Measurements from ENCODE around the gene SLAMF8.

DNA sequence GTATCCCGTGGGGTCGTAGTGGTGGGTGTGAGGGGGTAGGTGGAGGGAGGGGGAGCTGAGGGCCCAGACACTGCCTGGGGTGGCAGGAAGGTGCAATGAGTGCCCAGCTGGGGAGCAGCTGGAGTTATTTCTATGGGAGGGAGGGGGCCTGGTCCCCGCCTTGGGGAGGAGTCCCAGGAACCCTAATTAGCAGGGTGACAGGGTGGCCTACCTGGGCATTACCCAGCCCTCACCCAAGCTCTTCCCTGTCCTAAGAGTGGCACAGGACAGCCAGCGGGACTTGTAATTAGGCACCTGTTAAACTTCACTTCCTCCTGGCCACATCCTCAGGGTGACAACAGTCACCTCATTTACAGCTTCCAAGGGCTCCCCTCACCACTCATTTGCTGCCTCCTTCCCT, 35.9 kb downstream of the SLAMF8 start, which contains the start of gene VSIG8:
- TF ChIP-seq TEAD4 (CRISPR knock-in tag; IDR thresholded peaks at IDR 0.05): no peak
- TF ChIP-seq, protein P1, sequence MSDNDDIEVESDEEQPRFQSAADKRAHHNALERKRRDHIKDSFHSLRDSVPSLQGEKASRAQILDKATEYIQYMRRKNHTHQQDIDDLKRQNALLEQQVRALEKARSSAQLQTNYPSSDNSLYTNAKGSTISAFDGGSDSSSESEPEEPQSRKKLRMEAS (CRISPR knock-in tag; IDR thresholded peaks at IDR 0.05): no peak
- TF ChIP-seq ZSCAN18 (CRISPR knock-in tag; IDR thresholded peaks at IDR 0.05): no peak
- TF ChIP-seq, protein P2, sequence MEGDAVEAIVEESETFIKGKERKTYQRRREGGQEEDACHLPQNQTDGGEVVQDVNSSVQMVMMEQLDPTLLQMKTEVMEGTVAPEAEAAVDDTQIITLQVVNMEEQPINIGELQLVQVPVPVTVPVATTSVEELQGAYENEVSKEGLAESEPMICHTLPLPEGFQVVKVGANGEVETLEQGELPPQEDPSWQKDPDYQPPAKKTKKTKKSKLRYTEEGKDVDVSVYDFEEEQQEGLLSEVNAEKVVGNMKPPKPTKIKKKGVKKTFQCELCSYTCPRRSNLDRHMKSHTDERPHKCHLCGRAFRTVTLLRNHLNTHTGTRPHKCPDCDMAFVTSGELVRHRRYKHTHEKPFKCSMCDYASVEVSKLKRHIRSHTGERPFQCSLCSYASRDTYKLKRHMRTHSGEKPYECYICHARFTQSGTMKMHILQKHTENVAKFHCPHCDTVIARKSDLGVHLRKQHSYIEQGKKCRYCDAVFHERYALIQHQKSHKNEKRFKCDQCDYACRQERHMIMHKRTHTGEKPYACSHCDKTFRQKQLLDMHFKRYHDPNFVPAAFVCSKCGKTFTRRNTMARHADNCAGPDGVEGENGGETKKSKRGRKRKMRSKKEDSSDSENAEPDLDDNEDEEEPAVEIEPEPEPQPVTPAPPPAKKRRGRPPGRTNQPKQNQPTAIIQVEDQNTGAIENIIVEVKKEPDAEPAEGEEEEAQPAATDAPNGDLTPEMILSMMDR (IDR thresholded peaks at IDR 0.05): no peak
- no peak for TF ChIP-seq RELA (CRISPR knock-in tag; IDR thresholded peaks at IDR 0.05; ENCODE audit: borderline replicate concordance)
